NCI-H510A (cell line): ENCODE measurements around the gene GUCA2A.
A peak's percentile ranks its signal among the peaks of the same experiment; 100 is the strongest.

ENCODE experiments used
- DNase-seq: peaks from one replicate; lab custom pipeline; 2025; lab: John Stamatoyannopoulos, UW

GUCA2A gene

GRCh38 chr1:42176902-42177519 is 12.5 kb upstream of the GUCA2A start:
- DNase-seq, result no peak

DNA sequence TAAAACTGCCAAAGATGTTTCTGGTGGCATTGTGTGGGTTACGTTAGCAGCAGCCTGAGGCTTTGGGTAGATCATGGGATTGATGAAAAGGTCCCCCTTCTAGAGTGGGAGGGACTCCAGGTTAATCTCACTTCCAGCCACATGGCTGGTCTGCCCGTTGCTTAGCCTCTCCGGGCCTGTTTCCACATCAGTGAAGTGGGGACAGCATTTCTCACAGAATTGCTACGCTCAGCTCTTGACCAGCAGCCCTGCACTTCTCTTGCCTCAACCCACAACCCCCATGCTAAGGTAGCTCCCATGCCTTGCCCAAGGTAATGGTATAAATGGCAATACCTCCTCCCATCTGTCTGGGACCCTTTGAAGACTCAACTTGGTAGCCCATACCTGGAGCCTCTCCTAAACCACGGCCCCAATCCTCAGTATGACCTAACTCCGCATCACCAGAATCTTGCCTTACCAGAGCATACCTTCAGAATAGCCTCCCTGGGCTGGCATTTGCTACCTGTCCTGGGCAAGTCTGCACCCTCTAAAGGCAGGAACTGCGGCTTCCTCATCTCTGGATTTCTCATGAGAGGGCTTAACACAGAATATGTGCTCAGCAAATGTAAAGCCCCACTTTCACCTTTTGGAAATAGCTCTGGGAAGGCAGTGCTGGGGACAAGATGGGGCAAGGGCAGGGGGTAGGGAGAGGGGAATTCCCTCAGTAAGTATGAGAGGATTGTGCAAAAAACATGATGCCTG is 10.9 kb upstream of the GUCA2A start:
- no peak for DNase-seq

DNA sequence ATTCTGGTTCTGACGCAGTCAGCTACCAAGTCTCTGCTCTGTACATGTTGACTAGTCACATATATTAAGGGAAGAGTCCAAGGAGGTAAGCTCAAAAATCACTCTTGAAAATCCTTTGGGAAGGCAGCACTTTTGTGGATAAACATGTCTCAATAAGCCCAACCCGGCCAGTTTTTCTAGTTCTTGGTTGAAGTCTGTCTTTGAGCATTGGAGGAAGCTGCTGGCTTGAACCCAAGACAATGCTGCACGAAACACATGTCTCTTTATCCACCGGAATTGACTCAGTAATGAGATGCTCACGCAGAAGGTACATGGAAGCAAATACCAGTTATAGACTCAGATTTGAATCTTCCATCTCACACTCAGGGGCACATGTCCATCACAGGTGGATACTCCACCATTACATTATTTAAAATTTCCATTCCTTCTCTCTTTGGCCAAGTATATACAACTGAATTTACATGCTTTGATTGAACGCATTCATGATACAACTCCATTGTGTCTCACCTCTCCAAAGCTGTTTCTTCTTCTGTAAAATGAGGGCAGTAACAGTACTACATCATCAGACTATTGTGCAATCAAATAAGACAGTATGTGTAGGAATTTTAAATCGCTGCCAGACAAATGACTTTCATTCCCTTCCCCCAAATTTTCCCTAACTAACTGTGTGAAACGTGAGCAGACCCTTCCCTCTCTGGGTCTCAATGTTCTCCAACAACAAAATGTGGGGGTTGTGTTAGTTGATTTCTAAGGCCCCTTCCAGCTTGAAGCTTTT is 9.6 kb upstream of the GUCA2A start:
- DNase-seq, result no peak

DNA sequence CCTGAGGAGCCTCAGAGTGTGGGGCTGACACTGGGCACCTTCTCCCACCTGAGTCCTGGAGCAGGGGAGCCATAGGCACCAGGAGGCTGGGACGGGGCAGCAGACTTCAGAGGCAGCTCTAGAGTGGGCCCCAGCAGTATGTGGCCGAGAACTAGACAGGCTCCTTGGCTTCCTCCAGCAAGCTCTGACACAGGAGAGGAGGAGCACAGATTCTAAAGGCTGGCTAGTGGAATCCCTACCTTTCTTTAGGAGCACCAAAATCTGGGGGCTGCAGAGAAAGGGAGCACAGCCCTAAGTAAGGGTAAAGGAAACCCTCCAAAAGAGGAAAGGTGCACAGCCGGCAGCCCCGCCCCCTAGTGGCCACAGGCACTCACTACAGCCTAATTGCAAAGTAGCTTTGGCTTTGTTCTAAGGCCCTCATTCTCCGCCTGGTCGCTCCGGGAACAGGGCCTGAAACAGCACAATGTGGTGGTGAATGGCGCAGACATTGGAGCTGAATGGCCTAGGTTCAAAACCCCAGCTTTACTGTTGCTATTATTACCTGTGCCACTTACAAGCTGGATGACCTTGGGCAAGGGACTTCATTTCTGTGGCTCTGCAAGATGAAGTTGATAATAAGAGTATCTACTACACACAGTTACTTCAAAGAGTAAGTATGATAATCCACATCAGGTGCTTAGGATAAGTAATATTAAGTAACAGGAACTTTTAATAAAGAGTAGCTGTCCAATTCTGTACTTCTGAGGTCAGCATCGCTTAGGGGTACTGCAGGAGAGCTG is 8.8 kb upstream of the GUCA2A start:
- DNase-seq, result no peak

GRCh38 chr1:42172381-42173133 is 8.0 kb upstream of the GUCA2A start:
- no peak for DNase-seq

DNA sequence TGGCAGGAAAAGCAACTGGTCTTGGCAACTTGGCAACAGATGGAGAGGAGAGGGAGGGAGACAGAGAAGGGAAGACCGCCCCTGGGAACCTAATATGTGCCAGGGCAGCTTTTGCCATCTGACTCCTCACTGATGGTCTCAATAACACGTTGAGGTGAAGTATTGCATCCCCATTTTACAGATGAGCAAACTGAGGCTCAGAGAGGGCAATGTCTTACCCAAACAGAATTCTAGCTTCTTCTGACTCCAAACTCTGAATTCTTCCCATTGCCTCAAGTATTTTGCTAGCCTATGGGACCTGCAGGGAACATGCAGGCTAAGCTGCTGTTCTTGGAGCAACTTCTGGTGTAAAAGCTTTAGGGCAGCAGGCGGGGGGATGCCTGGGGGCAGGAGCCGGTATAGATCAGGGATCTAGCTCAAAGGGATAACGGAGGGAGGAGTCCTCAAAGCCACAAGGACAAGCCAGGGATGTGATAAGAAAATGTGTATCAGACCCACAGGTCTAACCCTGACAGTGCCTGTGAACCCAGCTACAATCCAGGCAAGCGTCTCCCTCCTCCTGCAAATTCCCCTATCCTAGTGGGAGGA is 7.2 kb upstream of the GUCA2A start:
- DNase-seq, result no peak

GRCh38 chr1:42170779-42171621 is 6.5 kb upstream of the GUCA2A start:
- DNase-seq, result no peak

DNA sequence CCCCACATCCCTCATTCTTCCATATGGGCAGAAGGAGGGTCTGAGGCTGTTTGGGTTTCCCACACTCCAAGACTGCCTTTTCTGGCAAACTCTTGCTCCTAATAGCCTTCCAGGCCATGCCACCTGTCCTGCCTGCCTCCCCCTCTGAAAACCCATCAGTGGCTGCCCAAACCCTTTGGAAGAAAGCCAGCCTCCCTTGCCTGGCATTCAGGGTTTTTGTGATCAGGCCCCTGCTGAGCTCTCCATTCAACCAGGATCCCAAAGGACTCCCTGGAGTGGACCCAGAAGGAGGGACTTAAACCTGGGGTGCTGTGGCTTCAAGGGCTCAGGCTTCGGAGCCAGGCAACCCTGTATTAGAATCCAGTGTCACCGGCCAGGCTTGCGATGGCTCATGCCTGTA is 4.2 kb upstream of the GUCA2A start:
- DNase-seq, result no peak

- DNase-seq, result no peak
Observed at GRCh38 chr1:42168391-42168670, 3.8 kb upstream of the GUCA2A start.

GRCh38 chr1:42167611-42168390 is 3.3 kb upstream of the GUCA2A start:
- DNase-seq, result no peak

DNA sequence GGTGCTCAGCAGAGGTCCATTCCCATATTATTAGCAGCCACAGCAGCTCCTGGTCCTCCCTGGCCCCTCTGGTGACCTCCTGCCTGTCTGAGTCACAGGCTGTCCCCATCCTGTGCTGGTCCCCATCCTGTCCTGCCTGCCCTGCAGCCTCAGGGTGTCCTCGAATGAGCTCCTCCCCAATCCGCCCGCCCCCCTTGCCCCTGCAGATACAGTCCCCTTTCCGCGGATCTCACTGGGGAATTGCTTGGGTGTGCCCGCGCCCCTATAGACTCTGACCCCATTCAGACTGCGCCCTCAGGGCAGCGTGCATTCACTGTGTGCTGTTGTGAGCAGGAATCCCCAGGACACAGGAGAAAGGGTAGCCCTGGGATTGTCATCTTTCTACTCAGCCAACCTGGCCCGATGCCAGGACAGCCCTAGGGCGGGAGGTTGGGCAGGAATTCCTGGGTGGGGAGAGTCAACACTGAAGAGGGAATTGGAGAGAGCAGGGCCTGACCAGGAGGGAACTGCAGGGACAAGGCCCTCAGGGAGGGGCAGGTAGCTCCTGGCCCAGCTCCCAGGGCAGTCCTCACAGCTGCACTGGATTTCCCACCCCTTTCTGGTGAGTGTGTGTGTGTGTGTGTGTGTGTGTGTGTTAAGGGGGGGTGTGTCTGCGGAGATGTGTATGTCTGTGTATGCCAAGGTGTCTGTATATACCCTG is 1.1 kb upstream of the GUCA2A start:
- DNase-seq, result peak; percentile 89

DNA sequence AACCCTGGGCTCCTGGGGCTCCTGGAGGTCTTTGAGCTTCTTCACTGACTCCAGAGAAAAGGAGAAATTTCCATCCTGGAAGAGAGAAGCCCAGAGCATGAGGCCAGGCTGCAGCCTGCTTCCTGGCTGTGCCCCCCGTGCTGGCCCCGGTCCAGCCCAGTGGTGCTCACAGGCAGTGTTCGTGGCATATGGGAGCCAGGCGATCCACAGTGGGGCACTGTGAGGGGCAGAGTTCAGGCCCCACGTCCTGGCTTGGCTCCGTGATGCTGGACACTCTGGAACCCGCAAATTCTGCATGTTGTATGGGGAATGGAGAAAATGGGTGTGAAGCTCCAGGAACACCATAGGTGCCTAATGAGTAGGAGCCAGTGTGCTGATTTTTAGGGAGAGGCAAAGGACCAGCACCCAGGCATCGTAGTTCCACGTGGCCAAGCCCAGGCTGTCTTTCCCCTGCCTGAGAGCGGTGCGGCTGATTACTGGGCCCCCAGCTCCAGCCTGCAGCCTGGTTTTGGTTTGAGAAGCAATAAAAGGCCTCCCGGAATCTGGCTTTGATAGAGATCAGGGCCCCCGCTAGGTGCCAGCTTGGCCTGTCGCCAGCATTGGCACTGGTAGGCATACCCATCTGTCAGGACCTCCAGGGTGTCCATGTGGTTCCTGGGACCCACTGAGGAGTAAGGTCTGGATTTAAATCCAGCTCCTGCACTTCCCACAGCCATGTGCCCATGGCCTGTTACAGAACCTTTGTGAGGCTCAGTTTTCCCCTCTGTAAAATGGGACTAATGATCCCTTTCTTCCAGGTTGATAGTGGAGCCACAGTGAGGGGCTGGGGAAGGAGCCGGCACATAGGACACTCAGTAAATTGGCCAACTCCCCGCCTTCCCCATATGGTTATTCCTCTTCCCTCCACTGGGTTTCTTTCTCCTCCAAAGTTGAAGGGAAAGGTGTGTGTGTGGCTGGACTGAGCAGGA is 725 bp downstream of the GUCA2A start:
- DNase-seq, result no peak

DNA sequence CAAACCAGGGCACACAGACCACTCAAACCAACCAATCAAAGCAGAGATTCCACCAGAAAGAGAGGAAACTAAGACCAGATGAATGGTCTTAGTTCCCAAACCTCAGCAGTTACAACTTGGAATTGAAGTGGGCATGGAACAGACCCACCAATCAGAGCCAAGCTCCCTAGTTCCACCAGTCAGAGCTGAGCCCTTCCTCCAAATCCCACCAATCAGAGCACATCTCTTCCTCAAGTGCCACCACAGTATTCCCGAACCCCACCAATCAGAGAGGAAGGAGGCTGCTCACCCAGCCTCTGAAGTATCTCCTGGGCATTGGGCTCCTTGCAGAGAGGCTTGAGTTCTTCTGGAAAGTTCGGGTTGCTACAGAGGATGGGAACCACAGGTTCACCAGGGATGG is 1.4 kb downstream of the GUCA2A start:
- no peak for DNase-seq

DNA sequence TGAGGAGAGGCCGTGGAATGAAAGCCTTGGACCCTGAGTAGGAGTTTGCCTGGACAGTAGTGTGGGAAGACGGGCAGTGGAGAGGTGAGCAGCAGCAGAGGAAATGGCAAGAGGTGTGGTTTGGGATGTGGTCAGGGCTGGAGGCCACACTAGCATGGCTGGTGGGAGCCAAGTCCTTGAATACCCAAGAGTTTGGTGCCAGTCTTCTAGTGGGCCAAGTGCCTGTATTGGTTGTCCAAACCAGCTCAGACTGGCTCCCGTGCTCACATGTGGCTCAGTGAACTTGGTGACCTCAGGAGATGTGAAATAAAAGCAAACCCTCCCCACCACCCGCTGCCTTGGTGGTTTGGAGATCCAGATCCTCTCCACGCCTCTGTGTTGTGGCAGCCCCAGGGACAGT is 2.4 kb downstream of the GUCA2A start:
- DNase-seq, result no peak

GRCh38 chr1:42158189-42158588 is 6.4 kb downstream of the GUCA2A start:
- DNase-seq, result no peak

- DNase-seq, result no peak
Observed at GRCh38 chr1:42157667-42158066, 6.9 kb downstream of the GUCA2A start.

- DNase-seq, result no peak
Observed at GRCh38 chr1:42155362-42155761, 9.2 kb downstream of the GUCA2A start.

DNA sequence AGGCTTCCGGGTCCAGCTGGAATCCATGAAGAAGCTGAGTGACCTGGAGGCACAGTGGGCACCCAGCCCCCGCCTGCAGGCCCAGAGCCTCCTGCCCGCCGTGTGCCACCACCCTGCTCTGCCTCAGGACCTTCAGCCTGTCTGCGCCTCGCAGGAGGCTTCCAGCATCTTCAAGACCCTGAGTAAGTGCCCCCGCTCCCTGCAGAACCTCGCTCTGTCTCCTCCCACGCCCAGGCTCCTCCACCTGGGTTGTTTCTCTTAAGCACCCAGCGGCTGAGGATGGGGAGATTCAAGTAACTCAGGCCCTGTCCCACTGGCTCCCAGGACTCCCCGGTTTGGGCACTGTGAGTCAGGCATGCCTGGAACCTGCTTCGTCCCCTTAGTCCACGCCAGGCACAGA is 9.9 kb downstream of the GUCA2A start:
- DNase-seq, result no peak
